Gastrocnemius medialis (tissue), 4 donors: ENCODE measurements around the gene USP14. TPM values are rescaled to one million over a fixed set of nuclear protein-coding genes. Genes with fewer than 3 reads are reported as not detected.

Source experiments
- ATAC-seq, 2 donors: fragments of 150-250 bp; one replicate each; pipeline ENCODE4 v1.9.1; 2016
- DNase-seq, 2 donors: peaks; one replicate each; pipeline ENCODE4 v3.0.0-alpha.2; 2019
- H3K27ac ChIP-seq, 4 donors: fragments of 200-600 bp; sonication (generic); 1 replicate in 1 of 4; 2 replicates in 3 of 4; pipeline ENCODE4 v1.5.1; 2016 to 2018; ENCODE audit warnings: mild to moderate bottlenecking in 2 of 4, moderate library complexity in 1 of 4
- H3K27me3 ChIP-seq, 3 donors: fragments of 200-600 bp; sonication (generic) in 2 of 3; 1 replicate in 1 of 3; 2 replicates in 2 of 3; pipeline versions ENCODE4 v1.5.1 to v1.6.0; 2016 to 2019; ENCODE audit warnings: mild to moderate bottlenecking in 1 of 3, moderate library complexity in 1 of 3
- H3K36me3 ChIP-seq, 2 donors: fragments of 200-600 bp; sonication (generic) in 1 of 2; one replicate each; pipeline ENCODE4 v1.5.1; 2017 to 2018
- H3K4me1 ChIP-seq, 2 donors: fragments of 200-600 bp; sonication (generic) in 1 of 2; one replicate each; pipeline ENCODE4 v1.5.1; 2016 to 2017; ENCODE audit warnings: mild to moderate bottlenecking in 2 of 2
- H3K4me3 ChIP-seq, 4 donors: fragments of 200-600 bp; sonication (generic) in 3 of 4; 1 replicate in 1 of 4; 2 replicates in 3 of 4; pipeline ENCODE4 v1.5.1; 2016 to 2019; ENCODE audit warnings: mild to moderate bottlenecking in 2 of 4
- H3K9me3 ChIP-seq, 3 donors: fragments of 200-600 bp; sonication (generic) in 2 of 3; 1 replicate in 1 of 3; 2 replicates in 2 of 3; pipeline ENCODE4 v1.5.1; 2016 to 2019
- CTCF ChIP-seq, 5 experiments: fragments of 450-650 bp in 3 of 5; fragments of 200-600 bp in 2 of 5; sonication (generic) in 2 of 5; IDR thresholded peaks in 4 of 5; conservative IDR thresholded peaks in 1 of 5; 1 replicate in 4 of 5; 2 replicates in 1 of 5; pipeline ENCODE4 v1.5.1; 2016 to 2019; ENCODE audit warnings: antibody characterized with exemption in 5 of 5, mild to moderate bottlenecking in 3 of 5, moderate library complexity in 3 of 5
- POLR2A ChIP-seq, 2 donors: fragments of 450-650 bp; IDR thresholded peaks; one replicate each; pipeline ENCODE4 v1.6.1; 2017; ENCODE audit warnings: antibody characterized with exemption in 2 of 2, mild to moderate bottlenecking in 2 of 2, moderate library complexity in 2 of 2
- in situ Hi-C, 4 donors: fragments of 200-750 bp; cut with MboI; loops; one replicate each; pipeline versions ENCODE4 v1.15.0 to v1.8.0; 2017; ENCODE audit warnings: low sequenced_read_pairs in 4 of 4
- intact Hi-C: fragments of 100-400 bp; cut with DNase I; formaldehyde crosslinking; loops from one replicate; pipeline ENCODE4 v1.15.1; 2023; ENCODE audit warnings: low total_unique reads
- total RNA-seq, 4 donors: library from RNA; depleted of rRNA; stranded (reverse); fragments of >200 nt; gene quantifications; one replicate each; pipeline versions ENCODE4 v1.1.0 to v1.2.3, GENCODE V29; 2016

Gene USP14
- total RNA-seq, 4 donors from 2014 or later: 23.6 to 48.7 (median 42.2) TPM

- peaks cover 0 to 59% of the 10 kb centered on the region in 2 donors for H3K36me3 ChIP-seq
- intact Hi-C loops: no loop called here
- TF ChIP-seq CTCF (IDR thresholded peaks at IDR 0.05 in 4 of 5, conservative IDR thresholded peaks at IDR 0.05 in 1 of 5): no peak
- no peak for TF ChIP-seq POLR2A (IDR thresholded peaks at IDR 0.05)
- H3K4me1 ChIP-seq: peaks cover 0 to 2% of the 10 kb centered on the region in 2 donors
- no peak overlapping the region for H3K4me3 ChIP-seq
- H3K27ac ChIP-seq: no peak overlapping the region
- DNase-seq: no peak
- in situ Hi-C loops: no loop called here
- H3K9me3 ChIP-seq: no peaks in the 10 kb centered on the region
- H3K27me3 ChIP-seq: no peaks in the 10 kb centered on the region
- ATAC-seq: no peak
Measured at GRCh38 chr18:245282-245847, 87.0 kb downstream of the USP14 start.

GRCh38 chr18:248053-248452 lies 89.7 kb downstream of the USP14 start:
- Histone ChIP-seq H3K4me3 (no peak overlapping the region), H3K4me1 (no peaks in the 10 kb centered on the region), H3K27me3 (no peaks in the 10 kb centered on the region), H3K36me3 (peaks cover 8 to 78% of the 10 kb centered on the region in 2 donors), H3K27ac (no peak overlapping the region), H3K9me3 (no peaks in the 10 kb centered on the region)
- TF ChIP-seq CTCF (IDR thresholded peaks at IDR 0.05 in 4 of 5, conservative IDR thresholded peaks at IDR 0.05 in 1 of 5) (no peak), POLR2A (IDR thresholded peaks at IDR 0.05) (no peak)
- ATAC-seq (no peak), DNase-seq (no peak)
- intact Hi-C loops: no loop called here
- in situ Hi-C loops: no loop called here

GRCh38 chr18:250685-251084 lies 92.3 kb downstream of the USP14 start:
- in situ Hi-C loops (no loop called here), intact Hi-C loops (no loop called here)
- Histone ChIP-seq H3K27ac (no peak overlapping the region), H3K9me3 (no peaks in the 10 kb centered on the region), H3K4me1 (no peaks in the 10 kb centered on the region), H3K27me3 (no peaks in the 10 kb centered on the region), H3K4me3 (no peak overlapping the region), H3K36me3 (peaks cover 8 to 74% of the 10 kb centered on the region in 2 donors)
- ATAC-seq (no peak), DNase-seq (no peak)
- no peak for TF ChIP-seq POLR2A (IDR thresholded peaks at IDR 0.05)
- no peak for TF ChIP-seq CTCF (IDR thresholded peaks at IDR 0.05 in 4 of 5, conservative IDR thresholded peaks at IDR 0.05 in 1 of 5)

- Histone ChIP-seq H3K4me3 (no peak overlapping the region), H3K27ac (no peak overlapping the region), H3K36me3 (peaks cover 8 to 74% of the 10 kb centered on the region in 2 donors), H3K4me1 (no peaks in the 10 kb centered on the region), H3K27me3 (no peaks in the 10 kb centered on the region), H3K9me3 (no peaks in the 10 kb centered on the region)
- in situ Hi-C loops (no loop called here), intact Hi-C loops (no loop called here)
- ATAC-seq (no peak), DNase-seq (no peak)
- TF ChIP-seq POLR2A (IDR thresholded peaks at IDR 0.05) (no peak), CTCF (IDR thresholded peaks at IDR 0.05 in 4 of 5, conservative IDR thresholded peaks at IDR 0.05 in 1 of 5) (no peak)
Measured at GRCh38 chr18:251572-251971, 93.2 kb downstream of the USP14 start.

- no peaks in the 10 kb centered on the region for H3K4me1 ChIP-seq
- H3K36me3 ChIP-seq: peaks cover 8 to 73% of the 10 kb centered on the region in 2 donors
- no peaks in the 10 kb centered on the region for H3K27me3 ChIP-seq
- DNase-seq (no peak), ATAC-seq (no peak)
- intact Hi-C loops (no loop called here), in situ Hi-C loops (no loop called here)
- H3K27ac ChIP-seq: no peak overlapping the region
- TF ChIP-seq CTCF (IDR thresholded peaks at IDR 0.05 in 4 of 5, conservative IDR thresholded peaks at IDR 0.05 in 1 of 5) (no peak), POLR2A (IDR thresholded peaks at IDR 0.05) (no peak)
- no peak overlapping the region for H3K4me3 ChIP-seq
- H3K9me3 ChIP-seq: no peaks in the 10 kb centered on the region
Measured at GRCh38 chr18:253121-253520, 94.8 kb downstream of the USP14 start.
